OCI-LY1 (cell line): ENCODE measurements around the gene DHRS4L2.
A peak's percentile ranks its signal among the peaks of the same experiment; 100 is the strongest.
"Not testable (repeated sequence)": the region's sequence is repeated elsewhere in the genome, so short reads cannot be mapped to it uniquely, and the experiment has no call there.

Experiments used
- H2AFZ ChIP-seq: fragments of 200-600 bp; sonication (generic), shearing (Covaris generic); 2 replicates; pipeline ENCODE4 v1.6.0; 2014; ENCODE audit warnings: antibody characterized with exemption, mild to moderate bottlenecking, low read length
- H3F3A ChIP-seq: fragments of 200-600 bp; sonication (generic), shearing (Covaris generic); 2 replicates; pipeline ENCODE4 v1.6.0; 2014; ENCODE audit warnings: mild to moderate bottlenecking, antibody characterized with exemption, low read length, moderate library complexity; ENCODE audit not compliant: insufficient read depth
- H3K27ac ChIP-seq: fragments of 200-600 bp; sonication (generic); 2 replicates; pipeline ENCODE4 v1.5.1; 2014; ENCODE audit warnings: low read length, mixed run types, mild to moderate bottlenecking, low read depth; ENCODE audit not compliant: poor library complexity, severe bottlenecking
- H3K27me3 ChIP-seq: fragments of 200-600 bp; sonication (generic); 2 replicates; pipeline ENCODE4 v1.6.0; 2014; ENCODE audit warnings: antibody characterized with exemption, mild to moderate bottlenecking, low read length, moderate library complexity; ENCODE audit not compliant: insufficient read depth
- H3K36me3 ChIP-seq: fragments of 200-600 bp; sonication (generic); 2 replicates; pipeline ENCODE4 v1.6.1; 2014; ENCODE audit warnings: mild to moderate bottlenecking, antibody characterized with exemption, low read length, moderate library complexity, mixed read lengths; ENCODE audit not compliant: insufficient read depth
- H3K4me1 ChIP-seq: fragments of 200-600 bp; sonication (generic); 2 replicates; pipeline ENCODE4 v1.5.1; 2014; ENCODE audit warnings: mild to moderate bottlenecking, low read length, moderate library complexity; ENCODE audit not compliant: insufficient read depth, severe bottlenecking
- H3K4me2 ChIP-seq: fragments of 200-600 bp; sonication (generic), shearing (Covaris generic); 2 replicates; pipeline ENCODE4 v1.6.1; 2014; ENCODE audit warnings: low read length
- H3K4me3 ChIP-seq: fragments of 200-600 bp; sonication (generic); 2 replicates; pipeline ENCODE4 v1.5.1; 2014; ENCODE audit warnings: low read length, low read depth, mild to moderate bottlenecking, mixed read lengths; ENCODE audit not compliant: poor library complexity, severe bottlenecking
- H3K79me2 ChIP-seq: fragments of 200-600 bp; shearing (Covaris generic); 2 replicates; pipeline ENCODE4 v1.6.1; 2016; ENCODE audit warnings: mixed run types, low read length, mixed read lengths; ENCODE audit not compliant: insufficient read depth
- H3K9ac ChIP-seq: fragments of 200-600 bp; sonication (generic), shearing (Covaris generic); 2 replicates; pipeline ENCODE4 v1.6.1; 2014; ENCODE audit warnings: mild to moderate bottlenecking, low read length, mixed read lengths
- H3K9me2 ChIP-seq: fragments of 200-600 bp; sonication (generic), shearing (Covaris generic); 2 replicates; pipeline ENCODE4 v1.6.1; 2014; ENCODE audit warnings: low read depth, mild to moderate bottlenecking, low read length, mixed read lengths
- H3K9me3 ChIP-seq: fragments of 200-600 bp; shearing (Covaris generic); 2 replicates; pipeline ENCODE4 v1.6.1; 2014; ENCODE audit warnings: low read length, mixed read lengths
- H4K20me1 ChIP-seq: fragments of 200-600 bp; sonication (generic), shearing (Covaris generic); 2 replicates; pipeline ENCODE4 v1.6.0; 2016; ENCODE audit warnings: mild to moderate bottlenecking, low read length; ENCODE audit not compliant: insufficient read depth
- CTCF ChIP-seq: fragments of 200-600 bp; sonication (generic), shearing (Covaris generic); IDR thresholded peaks from 2 replicates; pipeline ENCODE4 v1.5.1; 2017; ENCODE audit warnings: mild to moderate bottlenecking, antibody characterized with exemption, low read length, moderate library complexity, mixed read lengths
- EZH2 ChIP-seq: fragments of 200-600 bp; sonication (generic), shearing (Covaris generic); IDR thresholded peaks from 2 replicates; pipeline ENCODE4 v1.8.0; 2017; ENCODE audit warnings: borderline replicate concordance, mixed run types, mild to moderate bottlenecking, antibody characterized with exemption, low read length, moderate library complexity, mixed read lengths

Gene DHRS4L2

GRCh38 chr14:23984891-23985602 lies 3.7 kb upstream of the DHRS4L2 start:
- H3K9me3 ChIP-seq = no peaks in the 10 kb centered on the region
- H3K79me2 ChIP-seq = no peaks in the 10 kb centered on the region
- H3K9ac ChIP-seq = no peak overlapping the region
- H3K27me3 ChIP-seq = no peaks in the 10 kb centered on the region
- H3K27ac ChIP-seq = no peak overlapping the region
- TF ChIP-seq EZH2 (no peak), CTCF (no peak)
- H4K20me1 ChIP-seq = no peaks in the 10 kb centered on the region
- no peaks in the 10 kb centered on the region for H3F3A ChIP-seq
- peaks cover 19% of the 10 kb centered on the region for H3K4me1 ChIP-seq
- no peaks in the 10 kb centered on the region for H3K9me2 ChIP-seq
- no peak overlapping the region for H3K4me3 ChIP-seq
- H3K36me3 ChIP-seq = no peaks in the 10 kb centered on the region; the same call in 1 of the 2 replicates
- H3K4me2 ChIP-seq = no peak overlapping the region
- no peak overlapping the region for H2AFZ ChIP-seq

- not testable (repeated sequence) for H3K9me2 ChIP-seq, H4K20me1 ChIP-seq, H3K36me3 ChIP-seq, H3F3A ChIP-seq, H2AFZ ChIP-seq, H3K9me3 ChIP-seq, H3K27me3 ChIP-seq, H3K27ac ChIP-seq, H3K79me2 ChIP-seq
- peak overlapping the region; percentile 72 for H3K4me3 ChIP-seq
- H3K4me1 ChIP-seq = peaks cover 19% of the 10 kb centered on the region
- H3K9ac ChIP-seq = peak overlapping the region; percentile 84; the same call in 1 of the 2 replicates
- peak overlapping the region; percentile 89 for H3K4me2 ChIP-seq
Measured at GRCh38 chr14:23988223-23988606, 514 bp upstream of the DHRS4L2 start.

- Histone ChIP-seq H3K4me1 (peaks cover 19% of the 10 kb centered on the region), H3K27ac (peak overlapping the region; percentile 66), H3K9ac (peak overlapping the region; percentile 84), H3K4me3 (peak overlapping the region; percentile 72), H3K4me2 (peak overlapping the region; percentile 89)
- not testable (repeated sequence) for H3K36me3 ChIP-seq, H3K9me3 ChIP-seq, H4K20me1 ChIP-seq, H3K79me2 ChIP-seq, H3F3A ChIP-seq, H3K27me3 ChIP-seq, H3K9me2 ChIP-seq, H2AFZ ChIP-seq
Measured at GRCh38 chr14:23989734-23990445, 1.2 kb downstream of the DHRS4L2 start.

GRCh38 chr14:23990961-23991360 lies 2.2 kb downstream of the DHRS4L2 start:
- not testable (repeated sequence) for H3K36me3 ChIP-seq, H3K9me2 ChIP-seq, H2AFZ ChIP-seq, H3K4me2 ChIP-seq, H4K20me1 ChIP-seq, H3K27ac ChIP-seq, H3K9me3 ChIP-seq, H3K27me3 ChIP-seq, H3F3A ChIP-seq, H3K9ac ChIP-seq, H3K79me2 ChIP-seq, H3K4me3 ChIP-seq
- peaks cover 19% of the 10 kb centered on the region for H3K4me1 ChIP-seq

- not testable (repeated sequence) for H3K27me3 ChIP-seq, H2AFZ ChIP-seq, H3K79me2 ChIP-seq, H3K27ac ChIP-seq, H3K4me3 ChIP-seq, H4K20me1 ChIP-seq, H3K9ac ChIP-seq, H3F3A ChIP-seq, H3K9me3 ChIP-seq, H3K36me3 ChIP-seq, H3K9me2 ChIP-seq, H3K4me2 ChIP-seq
- H3K4me1 ChIP-seq = peaks cover 19% of the 10 kb centered on the region
Measured at GRCh38 chr14:23993042-23993441, 4.3 kb downstream of the DHRS4L2 start.

GRCh38 chr14:23996009-23996408 lies 7.3 kb downstream of the DHRS4L2 start:
- not testable (repeated sequence) for H3K4me1 ChIP-seq, H3K79me2 ChIP-seq, H3K9me2 ChIP-seq, H4K20me1 ChIP-seq, H3K27ac ChIP-seq, H3K9ac ChIP-seq, H3K4me2 ChIP-seq, H3F3A ChIP-seq, H3K27me3 ChIP-seq, H2AFZ ChIP-seq, H3K36me3 ChIP-seq, H3K4me3 ChIP-seq, H3K9me3 ChIP-seq
